ENCODE measurements around the gene GNA12.

- TF ChIP-seq EZH2 (IDR thresholded peaks at IDR 0.05) (no peak), POLR2AphosphoS5 (IDR thresholded peaks at IDR 0.05; ENCODE audit: borderline replicate concordance, low read depth, low read length) (no peak)
Measured at GRCh38 chr7:2862831-2863361, 18.8 kb upstream of the GNA12 start.

Data from SK-N-MC (cell line).